Suprapubic skin (tissue), 3 donors: Measurements from ENCODE around the gene EFCAB7.

Source experiments
- POLR2A ChIP-seq, 2 donors: fragments of 450-650 bp; IDR thresholded peaks; one replicate each; pipeline ENCODE4 v1.6.1; 2017; ENCODE audit warnings: antibody characterized with exemption in 2 of 2, mild to moderate bottlenecking in 2 of 2, moderate library complexity in 2 of 2
- TF ChIP-seq, protein P1 (sequence below), 2 donors: fragments of 200-600 bp in 1 of 2; fragments of 450-650 bp in 1 of 2; sonication (generic) in 1 of 2; IDR thresholded peaks; one replicate each; pipeline ENCODE4 v1.5.1; 2016 to 2019; ENCODE audit warnings: antibody characterized with exemption in 2 of 2, mild to moderate bottlenecking in 1 of 2, moderate library complexity in 1 of 2

- TF ChIP-seq, protein P1, sequence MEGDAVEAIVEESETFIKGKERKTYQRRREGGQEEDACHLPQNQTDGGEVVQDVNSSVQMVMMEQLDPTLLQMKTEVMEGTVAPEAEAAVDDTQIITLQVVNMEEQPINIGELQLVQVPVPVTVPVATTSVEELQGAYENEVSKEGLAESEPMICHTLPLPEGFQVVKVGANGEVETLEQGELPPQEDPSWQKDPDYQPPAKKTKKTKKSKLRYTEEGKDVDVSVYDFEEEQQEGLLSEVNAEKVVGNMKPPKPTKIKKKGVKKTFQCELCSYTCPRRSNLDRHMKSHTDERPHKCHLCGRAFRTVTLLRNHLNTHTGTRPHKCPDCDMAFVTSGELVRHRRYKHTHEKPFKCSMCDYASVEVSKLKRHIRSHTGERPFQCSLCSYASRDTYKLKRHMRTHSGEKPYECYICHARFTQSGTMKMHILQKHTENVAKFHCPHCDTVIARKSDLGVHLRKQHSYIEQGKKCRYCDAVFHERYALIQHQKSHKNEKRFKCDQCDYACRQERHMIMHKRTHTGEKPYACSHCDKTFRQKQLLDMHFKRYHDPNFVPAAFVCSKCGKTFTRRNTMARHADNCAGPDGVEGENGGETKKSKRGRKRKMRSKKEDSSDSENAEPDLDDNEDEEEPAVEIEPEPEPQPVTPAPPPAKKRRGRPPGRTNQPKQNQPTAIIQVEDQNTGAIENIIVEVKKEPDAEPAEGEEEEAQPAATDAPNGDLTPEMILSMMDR (IDR thresholded peaks at IDR 0.05): no peak
- no peak for TF ChIP-seq POLR2A (IDR thresholded peaks at IDR 0.05)
Measured at GRCh38 chr1:63545780-63546179, 22.5 kb downstream of the EFCAB7 start.
